Liver (tissue), 9 donors: ENCODE results near the gene TUBA8. TPM values are rescaled to one million over a fixed set of nuclear protein-coding genes. Genes with fewer than 3 reads are reported as not detected.
"Not testable (repeated sequence)": the region's sequence is repeated elsewhere in the genome, so short reads cannot be mapped to it uniquely, and the experiment has no call there.

Experiments used
- DNase-seq: peaks from one replicate; pipeline ENCODE4 v3.0.0-alpha.2; 2017; ENCODE audit warnings: low spot score
- H3K27ac ChIP-seq, 2 donors: one replicate each; pipeline ENCODE4 v1.7.0; 2013; ENCODE audit warnings: inconsistent platforms in 2 of 2, low read length in 2 of 2, control low read depth in 1 of 2, low read depth in 1 of 2, mild to moderate bottlenecking in 1 of 2
- H3K27me3 ChIP-seq, 4 donors: one replicate each; pipeline versions ENCODE4 v1.6.1 to v1.7.0; 2013; ENCODE audit warnings: low read length in 3 of 4, inconsistent platforms in 1 of 4, mild to moderate bottlenecking in 1 of 4, moderate library complexity in 1 of 4; ENCODE audit not compliant: control insufficient read depth in 4 of 4, insufficient read depth in 4 of 4
- H3K36me3 ChIP-seq, 4 donors: one replicate each; pipeline versions ENCODE4 v1.6.1 to v1.7.0; 2013; ENCODE audit warnings: low read length in 3 of 4, mild to moderate bottlenecking in 3 of 4, low read depth in 1 of 4, moderate library complexity in 1 of 4; ENCODE audit not compliant: control insufficient read depth in 4 of 4, insufficient read depth in 3 of 4
- H3K4me1 ChIP-seq, 4 donors: one replicate each; pipeline versions ENCODE4 v1.6.1 to v1.7.0; 2013; ENCODE audit warnings: low read length in 3 of 4, mild to moderate bottlenecking in 3 of 4, moderate library complexity in 1 of 4; ENCODE audit not compliant: control insufficient read depth in 4 of 4, insufficient read depth in 4 of 4
- H3K4me3 ChIP-seq, 3 donors: one replicate each; pipeline versions ENCODE4 v1.6.1 to v1.7.0; 2013; ENCODE audit warnings: low read length in 3 of 3, control low read depth in 1 of 3, low read depth in 1 of 3, mild to moderate bottlenecking in 1 of 3
- H3K9ac ChIP-seq, 2 donors: one replicate each; pipeline ENCODE4 v1.7.0; 2013; ENCODE audit warnings: low read length in 2 of 2, mild to moderate bottlenecking in 2 of 2, moderate library complexity in 2 of 2, control low read depth in 1 of 2, low read depth in 1 of 2
- H3K9me3 ChIP-seq, 4 donors: one replicate each; pipeline versions ENCODE4 v1.6.1 to v1.7.0; 2013; ENCODE audit warnings: low read length in 3 of 4; ENCODE audit not compliant: control insufficient read depth in 4 of 4
- EGR1 ChIP-seq, 2 donors: IDR thresholded peaks; 2 replicates each; pipeline ENCODE4 v1.6.1; 2016 to 2018; ENCODE audit warnings: antibody characterized with exemption in 2 of 2, low read depth in 2 of 2
- FOXA1 ChIP-seq: IDR thresholded peaks from 2 replicates; pipeline ENCODE4 v1.6.1; 2016; ENCODE audit warnings: antibody characterized with exemption
- FOXA2 ChIP-seq: IDR thresholded peaks from 2 replicates; pipeline ENCODE4 v1.6.1; 2016; ENCODE audit warnings: antibody characterized with exemption
- GABPA ChIP-seq, 2 donors: IDR thresholded peaks in 1 of 2; conservative IDR thresholded peaks in 1 of 2; 2 replicates each; pipeline ENCODE4 v1.6.1; 2016; ENCODE audit warnings: antibody characterized with exemption in 2 of 2, mild to moderate bottlenecking in 1 of 2, moderate library complexity in 1 of 2
- HNF4A ChIP-seq, 2 donors: conservative IDR thresholded peaks; 2 replicates each; pipeline ENCODE4 v1.6.1; 2016; ENCODE audit warnings: antibody characterized with exemption in 2 of 2, mild to moderate bottlenecking in 2 of 2
- HNF4G ChIP-seq: IDR thresholded peaks from 2 replicates; pipeline ENCODE4 v1.6.1; 2016; ENCODE audit warnings: antibody characterized with exemption
- JUND ChIP-seq, 2 donors: IDR thresholded peaks; 2 replicates each; pipeline ENCODE4 v1.6.1; 2016; ENCODE audit warnings: antibody characterized with exemption in 2 of 2
- NR2F2 ChIP-seq: IDR thresholded peaks from 2 replicates; pipeline ENCODE4 v1.6.1; 2016; ENCODE audit warnings: antibody characterized with exemption
- RAD21 ChIP-seq, 2 donors: IDR thresholded peaks; 2 replicates each; pipeline ENCODE4 v1.6.1; 2016; ENCODE audit warnings: antibody characterized with exemption in 2 of 2, mild to moderate bottlenecking in 2 of 2
- RXRA ChIP-seq, 2 donors: IDR thresholded peaks; 2 replicates each; pipeline ENCODE4 v1.6.1; 2017 to 2018; ENCODE audit warnings: antibody characterized with exemption in 2 of 2, mild to moderate bottlenecking in 1 of 2
- SP1 ChIP-seq: IDR thresholded peaks from 2 replicates; pipeline ENCODE4 v1.6.1; 2018; ENCODE audit warnings: antibody characterized with exemption, mild to moderate bottlenecking
- TAF1 ChIP-seq: conservative IDR thresholded peaks from 2 replicates; pipeline ENCODE4 v1.6.1; 2016; ENCODE audit warnings: antibody characterized with exemption, mild to moderate bottlenecking
- YY1 ChIP-seq: IDR thresholded peaks from 2 replicates; pipeline ENCODE4 v1.6.1; 2016; ENCODE audit warnings: antibody characterized with exemption, mild to moderate bottlenecking
- WGBS: extraction: QIAGEN DNeasy Blood & Tissue Kit; methylation state at CpG from one replicate; pipeline ENCODE4 v1.1.7; 2013; 5-methylcytosine and 5-hydroxymethylcytosine counted together
- polyA plus RNA-seq, 2 donors: library from polyadenylated mRNA; stranded (reverse) in 1 of 2; unstranded in 1 of 2; fragments of 200-250 nt in 1 of 2; fragments of >200 nt in 1 of 2; fragmentation: Nextera tagmentation in 1 of 2; extraction: Ambion mirVana in 1 of 2; gene quantifications; one replicate each; pipeline versions ENCODE4 v1.2.1 to v1.2.3, GENCODE V29; 2013 to 2015
- total RNA-seq, 2 donors: library from RNA; depleted of rRNA; stranded (reverse); fragments of >200 nt; gene quantifications; one replicate each; pipeline ENCODE4 v1.2.3, GENCODE V29; 2014
- TF ChIP-seq, protein P1 (sequence below): IDR thresholded peaks from 2 replicates; pipeline ENCODE4 v1.6.1; 2016; ENCODE audit warnings: antibody characterized with exemption, mild to moderate bottlenecking
- TF ChIP-seq, protein P2 (sequence below): IDR thresholded peaks from 2 replicates; pipeline ENCODE4 v1.6.1; 2016; ENCODE audit warnings: antibody characterized with exemption
- TF ChIP-seq, protein P3 (sequence below): IDR thresholded peaks from 2 replicates; pipeline ENCODE4 v1.6.1; 2016; ENCODE audit warnings: antibody characterized with exemption
- TF ChIP-seq, protein P4 (sequence below): fragments of 150-350 bp; IDR thresholded peaks from 2 replicates; pipeline ENCODE4 v1.5.1; 2017; ENCODE audit warnings: improper control_type of control experiment, low read depth, low read length; ENCODE audit not compliant: missing input control
- TF ChIP-seq, protein P5 (sequence below): IDR thresholded peaks from 2 replicates; pipeline ENCODE4 v1.6.1; 2016; ENCODE audit warnings: antibody characterized with exemption
- donor health status: healthy.
- donor health status: healthy.
- donor health status: healthy.
- donor health status: healthy.
- donor health status: healthy.

The TUBA8 gene
- total and polyA plus RNA-seq, 4 donors = 0.82 to 3.1 (median 1.9) TPM

DNA sequence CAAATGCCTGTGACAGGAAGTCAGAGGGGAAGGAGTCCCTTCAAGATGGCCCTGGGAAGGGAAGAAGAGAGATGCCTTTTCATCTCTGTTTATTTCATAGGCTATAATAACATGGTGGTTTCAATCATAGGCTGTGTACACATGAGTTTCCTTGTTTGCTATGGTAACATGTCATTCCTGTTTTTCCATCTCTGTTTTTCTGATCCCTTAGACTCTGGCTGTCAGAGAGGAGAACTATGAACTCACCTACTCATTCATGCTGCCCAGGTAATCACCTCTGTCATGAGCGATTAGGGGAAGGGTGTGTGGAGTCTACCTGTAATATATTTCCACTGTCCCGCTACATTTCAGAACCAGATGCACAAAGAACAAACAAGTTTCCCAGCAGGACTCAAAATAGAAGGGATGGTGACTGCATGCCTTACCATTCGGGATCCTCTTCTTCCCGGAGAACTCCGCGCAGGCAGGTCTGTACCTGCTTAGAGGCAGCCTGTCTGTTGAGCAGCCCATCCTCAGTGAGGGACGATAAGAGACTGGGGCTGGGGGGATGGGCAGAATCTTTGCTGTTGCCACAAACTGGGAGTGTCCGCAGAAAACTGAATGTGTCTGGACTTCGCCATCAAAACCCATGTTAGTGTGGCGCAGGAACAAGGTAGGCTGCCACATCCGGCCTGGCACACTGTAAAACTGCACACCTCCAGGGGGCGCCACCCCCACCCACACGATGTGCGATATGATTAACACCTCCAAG, 39.9 kb upstream of the TUBA8 start:
- Histone ChIP-seq H3K9ac (no peak overlapping the region), H3K9me3 (no peaks in the 10 kb centered on the region), H3K4me3 (no peak overlapping the region), H3K27me3 (no peaks in the 10 kb centered on the region), H3K36me3 (no peaks in the 10 kb centered on the region), H3K4me1 (peaks cover 0 to 15% (median 3%) of the 10 kb centered on the region in 4 donors), H3K27ac (no peak overlapping the region)
- 86% methylated on average over 14 of the region's 14 CpGs for WGBS
- DNase-seq = no peak
- TF ChIP-seq, protein P1, sequence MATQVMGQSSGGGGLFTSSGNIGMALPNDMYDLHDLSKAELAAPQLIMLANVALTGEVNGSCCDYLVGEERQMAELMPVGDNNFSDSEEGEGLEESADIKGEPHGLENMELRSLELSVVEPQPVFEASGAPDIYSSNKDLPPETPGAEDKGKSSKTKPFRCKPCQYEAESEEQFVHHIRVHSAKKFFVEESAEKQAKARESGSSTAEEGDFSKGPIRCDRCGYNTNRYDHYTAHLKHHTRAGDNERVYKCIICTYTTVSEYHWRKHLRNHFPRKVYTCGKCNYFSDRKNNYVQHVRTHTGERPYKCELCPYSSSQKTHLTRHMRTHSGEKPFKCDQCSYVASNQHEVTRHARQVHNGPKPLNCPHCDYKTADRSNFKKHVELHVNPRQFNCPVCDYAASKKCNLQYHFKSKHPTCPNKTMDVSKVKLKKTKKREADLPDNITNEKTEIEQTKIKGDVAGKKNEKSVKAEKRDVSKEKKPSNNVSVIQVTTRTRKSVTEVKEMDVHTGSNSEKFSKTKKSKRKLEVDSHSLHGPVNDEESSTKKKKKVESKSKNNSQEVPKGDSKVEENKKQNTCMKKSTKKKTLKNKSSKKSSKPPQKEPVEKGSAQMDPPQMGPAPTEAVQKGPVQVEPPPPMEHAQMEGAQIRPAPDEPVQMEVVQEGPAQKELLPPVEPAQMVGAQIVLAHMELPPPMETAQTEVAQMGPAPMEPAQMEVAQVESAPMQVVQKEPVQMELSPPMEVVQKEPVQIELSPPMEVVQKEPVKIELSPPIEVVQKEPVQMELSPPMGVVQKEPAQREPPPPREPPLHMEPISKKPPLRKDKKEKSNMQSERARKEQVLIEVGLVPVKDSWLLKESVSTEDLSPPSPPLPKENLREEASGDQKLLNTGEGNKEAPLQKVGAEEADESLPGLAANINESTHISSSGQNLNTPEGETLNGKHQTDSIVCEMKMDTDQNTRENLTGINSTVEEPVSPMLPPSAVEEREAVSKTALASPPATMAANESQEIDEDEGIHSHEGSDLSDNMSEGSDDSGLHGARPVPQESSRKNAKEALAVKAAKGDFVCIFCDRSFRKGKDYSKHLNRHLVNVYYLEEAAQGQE = no peak
- TF ChIP-seq FOXA2 (no peak), RXRA (IDR thresholded peaks at IDR 0.05) (no peak), TAF1 (no peak), HNF4G (no peak), JUND (IDR thresholded peaks at IDR 0.05) (no peak), NR2F2 (no peak), HNF4A (conservative IDR thresholded peaks at IDR 0.05) (no peak), EGR1 (IDR thresholded peaks at IDR 0.05; ENCODE audit: low read depth in 2 of 2) (no peak), FOXA1 (no peak), RAD21 (IDR thresholded peaks at IDR 0.05) (no peak), YY1 (no peak), SP1 (no peak), GABPA (IDR thresholded peaks at IDR 0.05 in 1 of 2, conservative IDR thresholded peaks at IDR 0.05 in 1 of 2) (no peak)
- TF ChIP-seq, protein P2, sequence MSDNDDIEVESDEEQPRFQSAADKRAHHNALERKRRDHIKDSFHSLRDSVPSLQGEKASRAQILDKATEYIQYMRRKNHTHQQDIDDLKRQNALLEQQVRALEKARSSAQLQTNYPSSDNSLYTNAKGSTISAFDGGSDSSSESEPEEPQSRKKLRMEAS = no peak
- TF ChIP-seq, protein P3, sequence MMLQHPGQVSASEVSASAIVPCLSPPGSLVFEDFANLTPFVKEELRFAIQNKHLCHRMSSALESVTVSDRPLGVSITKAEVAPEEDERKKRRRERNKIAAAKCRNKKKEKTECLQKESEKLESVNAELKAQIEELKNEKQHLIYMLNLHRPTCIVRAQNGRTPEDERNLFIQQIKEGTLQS = no peak
- TF ChIP-seq, protein P4, sequence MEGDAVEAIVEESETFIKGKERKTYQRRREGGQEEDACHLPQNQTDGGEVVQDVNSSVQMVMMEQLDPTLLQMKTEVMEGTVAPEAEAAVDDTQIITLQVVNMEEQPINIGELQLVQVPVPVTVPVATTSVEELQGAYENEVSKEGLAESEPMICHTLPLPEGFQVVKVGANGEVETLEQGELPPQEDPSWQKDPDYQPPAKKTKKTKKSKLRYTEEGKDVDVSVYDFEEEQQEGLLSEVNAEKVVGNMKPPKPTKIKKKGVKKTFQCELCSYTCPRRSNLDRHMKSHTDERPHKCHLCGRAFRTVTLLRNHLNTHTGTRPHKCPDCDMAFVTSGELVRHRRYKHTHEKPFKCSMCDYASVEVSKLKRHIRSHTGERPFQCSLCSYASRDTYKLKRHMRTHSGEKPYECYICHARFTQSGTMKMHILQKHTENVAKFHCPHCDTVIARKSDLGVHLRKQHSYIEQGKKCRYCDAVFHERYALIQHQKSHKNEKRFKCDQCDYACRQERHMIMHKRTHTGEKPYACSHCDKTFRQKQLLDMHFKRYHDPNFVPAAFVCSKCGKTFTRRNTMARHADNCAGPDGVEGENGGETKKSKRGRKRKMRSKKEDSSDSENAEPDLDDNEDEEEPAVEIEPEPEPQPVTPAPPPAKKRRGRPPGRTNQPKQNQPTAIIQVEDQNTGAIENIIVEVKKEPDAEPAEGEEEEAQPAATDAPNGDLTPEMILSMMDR = no peak
- TF ChIP-seq, protein P5, sequence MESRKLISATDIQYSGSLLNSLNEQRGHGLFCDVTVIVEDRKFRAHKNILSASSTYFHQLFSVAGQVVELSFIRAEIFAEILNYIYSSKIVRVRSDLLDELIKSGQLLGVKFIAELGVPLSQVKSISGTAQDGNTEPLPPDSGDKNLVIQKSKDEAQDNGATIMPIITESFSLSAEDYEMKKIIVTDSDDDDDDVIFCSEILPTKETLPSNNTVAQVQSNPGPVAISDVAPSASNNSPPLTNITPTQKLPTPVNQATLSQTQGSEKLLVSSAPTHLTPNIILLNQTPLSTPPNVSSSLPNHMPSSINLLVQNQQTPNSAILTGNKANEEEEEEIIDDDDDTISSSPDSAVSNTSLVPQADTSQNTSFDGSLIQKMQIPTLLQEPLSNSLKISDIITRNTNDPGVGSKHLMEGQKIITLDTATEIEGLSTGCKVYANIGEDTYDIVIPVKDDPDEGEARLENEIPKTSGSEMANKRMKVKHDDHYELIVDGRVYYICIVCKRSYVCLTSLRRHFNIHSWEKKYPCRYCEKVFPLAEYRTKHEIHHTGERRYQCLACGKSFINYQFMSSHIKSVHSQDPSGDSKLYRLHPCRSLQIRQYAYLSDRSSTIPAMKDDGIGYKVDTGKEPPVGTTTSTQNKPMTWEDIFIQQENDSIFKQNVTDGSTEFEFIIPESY = no peak

DNA sequence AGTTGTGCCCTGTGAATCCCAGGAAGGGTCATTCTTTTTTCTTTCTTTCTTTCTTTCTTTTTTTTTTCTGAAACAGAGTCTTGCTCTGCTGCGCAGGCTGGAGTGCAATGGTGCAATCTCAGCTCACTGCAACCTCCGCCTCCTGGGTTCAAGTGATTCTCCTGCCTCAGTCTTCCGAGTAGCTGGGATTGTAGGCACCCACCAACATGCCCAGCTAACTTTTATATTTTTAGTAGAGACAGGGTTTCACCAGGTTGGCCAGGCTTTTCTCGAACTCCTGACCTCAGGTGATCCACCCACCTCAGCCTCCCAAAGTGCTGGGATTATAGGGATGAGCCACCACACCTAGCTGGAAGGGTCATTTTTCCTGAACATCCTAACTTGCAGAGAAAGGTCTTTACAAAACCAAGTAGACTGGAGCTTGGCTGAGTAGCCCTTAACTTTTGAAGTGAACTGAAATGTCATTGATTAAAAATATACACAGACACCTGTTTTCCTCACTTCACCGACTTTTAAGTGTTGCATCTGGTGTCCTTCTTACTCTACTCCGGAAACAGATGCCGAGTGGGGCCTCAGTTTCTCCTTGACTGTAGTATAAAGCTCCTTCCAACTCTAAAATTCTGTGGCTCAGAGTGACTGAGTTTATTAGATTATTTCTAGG, 39.2 kb upstream of the TUBA8 start:
- 93% methylated on average over 7 of the region's 7 CpGs for WGBS
- H3K4me3 ChIP-seq, DNase-seq, H3K9me3 ChIP-seq, H3K36me3 ChIP-seq, H3K27me3 ChIP-seq, H3K9ac ChIP-seq, H3K27ac ChIP-seq: not testable (repeated sequence)
- peaks cover 0 to 15% (median 3%) of the 10 kb centered on the region in 4 donors for H3K4me1 ChIP-seq
